Activated CD8-positive, alpha-beta memory T cell treated with anti-CD3 and anti-CD28 coated beads, Interleukin-2, amount 50 U/mL, for 24 hours (primary cell): ENCODE measurements around the gene PNPT1.

Experiments
- DNase-seq: peaks from one replicate; pipeline ENCODE4 v3.0.0-alpha.2; 2020; ENCODE audit errors: extremely low read depth

Gene PNPT1

DNA sequence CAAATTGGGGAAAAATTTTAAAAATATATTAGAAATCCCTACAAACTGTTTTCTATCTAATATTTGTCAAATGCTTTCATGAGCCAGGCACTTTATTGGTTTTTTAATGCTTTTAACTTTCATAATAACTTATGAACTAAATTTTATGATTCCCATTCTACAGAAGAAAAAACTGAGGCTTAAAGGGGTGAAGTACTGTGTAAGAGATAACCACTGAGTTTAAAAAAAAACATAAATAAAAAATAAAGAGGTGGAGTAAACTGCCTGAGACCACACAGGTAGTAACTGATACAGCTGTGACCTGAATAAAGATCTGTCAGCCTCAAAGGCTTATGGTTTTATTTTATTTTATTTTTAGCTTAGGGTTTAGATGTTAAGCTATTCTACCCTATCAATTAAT lies 24.7 kb downstream of the PNPT1 start:
- no peak for DNase-seq

DNA sequence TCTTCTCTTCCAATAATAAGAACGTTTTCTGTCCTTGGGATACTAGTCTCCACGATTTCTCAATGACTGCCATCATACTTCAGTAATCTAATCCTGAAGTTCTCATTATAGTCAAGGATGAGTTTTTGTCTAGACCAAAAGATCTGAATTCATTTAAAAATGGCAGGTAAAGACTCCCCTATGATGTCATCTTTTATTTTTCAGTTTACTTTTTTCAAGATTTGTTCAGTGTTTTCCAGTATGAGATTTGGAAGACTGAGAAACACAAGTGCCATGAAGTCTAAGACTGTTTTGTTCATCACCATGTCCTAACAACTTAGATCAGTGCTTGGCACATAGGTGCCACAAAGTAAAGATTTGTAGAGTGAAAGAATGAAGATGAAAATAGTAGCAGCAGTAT lies 40.4 kb downstream of the PNPT1 start:
- no peak for DNase-seq

DNA sequence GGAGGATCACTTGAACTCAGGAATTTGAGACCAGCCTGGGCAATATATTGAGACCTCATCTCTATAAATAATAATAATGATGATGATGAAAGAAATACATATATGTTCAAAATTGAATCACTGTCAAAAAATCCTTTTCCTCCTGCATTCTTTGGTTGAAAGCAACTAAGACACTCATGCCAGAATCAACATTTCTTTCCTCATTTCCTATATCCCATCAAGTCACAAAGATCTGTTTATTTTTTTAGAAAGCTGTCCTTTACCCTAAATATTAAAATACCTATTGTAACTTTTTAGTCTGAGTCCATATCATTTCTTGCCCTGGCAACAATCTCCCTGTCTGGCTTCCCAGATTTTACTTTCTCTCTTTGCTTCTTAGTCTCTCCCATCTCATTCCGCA lies 44.4 kb downstream of the PNPT1 start:
- DNase-seq = no peak

DNA sequence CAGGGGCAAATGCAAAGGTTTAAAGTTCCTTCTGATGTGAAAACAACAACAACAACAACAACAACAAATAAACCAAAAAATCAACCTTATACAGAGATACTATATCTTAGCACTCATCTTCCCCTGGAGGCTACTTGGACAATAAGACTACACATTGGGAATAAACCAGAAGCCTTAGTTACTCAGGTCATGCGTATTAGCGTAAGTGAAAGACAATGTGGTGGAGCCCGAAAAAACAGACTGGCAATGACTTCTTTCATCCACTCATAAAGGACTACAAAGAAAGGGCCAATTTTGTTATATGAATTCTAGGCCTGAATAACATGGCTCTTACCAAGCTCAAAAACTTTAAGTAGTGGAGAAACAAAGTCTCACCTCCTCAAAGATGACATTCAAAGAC lies 56.8 kb downstream of the PNPT1 start:
- no peak for DNase-seq

DNA sequence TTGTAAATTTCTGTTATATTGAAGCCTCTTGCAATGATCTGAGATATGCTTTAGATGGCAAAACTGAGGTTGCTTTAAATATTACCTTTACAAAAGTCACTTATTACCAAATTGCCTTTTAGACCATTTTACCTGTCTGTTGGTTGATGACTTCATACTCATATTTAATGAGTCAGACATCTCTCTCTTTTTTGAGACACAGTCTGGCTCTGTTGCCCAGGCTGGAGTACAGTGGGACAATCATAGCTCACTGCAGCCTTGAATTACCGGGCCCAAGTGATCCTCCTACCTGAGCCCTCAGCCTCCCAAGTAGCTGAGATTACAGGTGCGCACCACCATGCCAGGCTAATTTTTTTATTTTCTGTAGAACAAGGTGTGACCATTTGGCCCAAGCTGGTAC lies 64.7 kb downstream of the PNPT1 start:
- DNase-seq = no peak

DNA sequence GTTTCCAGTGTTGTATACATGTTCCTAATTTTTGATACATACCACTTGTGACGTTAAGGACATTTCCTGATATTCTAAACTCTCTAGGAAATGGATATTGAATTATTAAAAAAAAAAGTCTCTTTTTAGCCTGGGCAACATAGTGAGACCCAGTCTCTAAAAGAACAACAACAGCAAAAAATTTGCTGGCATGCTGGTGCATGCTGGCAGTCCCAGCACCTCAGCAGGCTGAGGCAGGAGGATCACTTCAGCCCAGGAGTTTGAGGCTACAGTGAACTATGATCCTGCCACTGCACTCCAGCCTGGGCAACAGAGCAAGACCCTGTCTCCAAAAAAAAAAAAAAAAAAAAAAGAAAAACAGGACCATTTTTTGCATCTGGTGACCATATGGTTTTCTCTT lies 65.7 kb downstream of the PNPT1 start:
- no peak for DNase-seq

DNA sequence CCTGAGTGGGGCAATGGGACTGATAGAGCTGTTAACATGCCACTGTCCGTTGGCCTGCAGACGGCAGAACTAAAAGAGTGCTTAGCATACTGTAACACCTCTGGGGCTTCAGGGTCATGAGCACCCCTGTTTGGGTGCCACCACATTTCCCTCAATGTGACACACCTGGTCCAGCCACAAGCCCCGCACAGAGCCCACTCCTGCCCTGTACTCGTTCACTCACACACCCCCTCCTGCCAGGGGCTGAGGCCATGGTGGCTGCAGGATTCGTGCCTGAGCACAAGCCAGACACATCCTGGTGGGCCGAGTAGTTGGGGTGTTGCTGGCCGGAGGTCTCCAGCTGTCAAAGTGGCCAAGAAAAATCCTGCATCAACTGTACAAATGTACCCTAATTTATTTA lies 71.8 kb downstream of the PNPT1 start:
- no peak for DNase-seq

DNA sequence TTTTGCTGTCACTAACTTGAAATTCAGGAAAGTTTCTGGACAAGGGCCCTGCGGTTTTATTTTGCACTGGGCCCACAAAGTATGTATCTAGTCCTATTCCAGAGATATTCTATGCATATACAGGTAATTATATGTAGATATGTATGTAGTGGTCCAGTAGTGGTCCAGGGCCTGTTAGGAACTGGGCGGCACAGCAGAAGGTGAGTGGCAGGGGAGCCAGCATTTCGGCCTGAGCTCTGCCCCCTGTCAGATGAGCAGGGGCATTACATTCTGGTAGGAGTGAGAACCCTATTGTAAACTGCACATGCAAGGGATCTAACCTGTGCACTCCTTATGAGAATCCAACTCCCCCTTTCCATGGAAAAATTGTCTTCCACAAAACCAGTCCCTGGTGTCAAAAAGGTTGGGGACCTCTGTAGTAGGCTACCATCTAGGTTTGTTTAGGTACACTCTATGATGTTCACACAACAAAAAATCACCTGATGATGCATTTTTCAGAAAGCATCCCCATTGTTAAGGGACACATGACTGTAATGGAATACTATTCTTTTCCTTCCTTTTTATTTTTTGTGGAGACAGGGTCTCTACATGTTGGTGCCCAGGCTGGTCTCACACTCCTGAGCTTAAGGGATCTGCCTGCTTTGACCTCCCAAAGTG lies 73.4 kb downstream of the PNPT1 start:
- no peak for DNase-seq

DNA sequence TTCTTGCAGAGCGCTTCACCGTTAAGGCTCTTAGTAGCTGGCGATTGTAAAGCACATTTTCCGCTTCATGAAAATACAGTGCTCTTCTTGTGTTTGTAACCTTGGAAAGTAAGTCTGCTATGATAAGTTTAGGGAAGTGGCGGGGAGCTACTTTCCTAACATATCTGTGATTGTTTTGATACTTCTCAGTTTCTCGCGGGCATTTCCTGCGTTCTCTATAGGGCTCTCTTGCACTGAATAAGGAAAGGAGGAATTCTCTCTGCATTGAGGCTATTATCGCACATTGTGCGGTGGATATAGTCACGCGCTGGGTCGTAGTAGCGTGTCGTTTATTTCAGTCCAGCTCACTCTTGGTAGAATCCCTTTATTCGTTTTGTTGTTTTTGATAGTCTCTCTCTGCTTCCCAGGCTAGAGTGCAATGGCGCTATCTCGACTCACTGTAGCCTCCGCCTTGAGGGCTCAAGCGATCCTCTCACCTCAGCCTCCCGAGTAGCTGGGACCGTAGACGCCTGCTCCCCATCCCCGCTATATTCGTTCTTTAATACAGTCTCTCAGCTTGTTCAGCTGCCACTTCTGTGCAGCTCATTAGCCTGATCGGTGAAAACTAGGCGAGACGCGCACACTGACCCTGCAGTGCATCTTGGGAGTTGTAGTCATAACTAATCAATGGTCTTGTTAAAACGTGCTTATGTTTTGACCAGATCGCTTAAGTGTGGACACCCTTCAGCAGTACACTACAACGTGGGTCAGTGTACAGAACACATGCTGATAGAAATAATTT lies 75.2 kb downstream of the PNPT1 start:
- DNase-seq = no peak

DNA sequence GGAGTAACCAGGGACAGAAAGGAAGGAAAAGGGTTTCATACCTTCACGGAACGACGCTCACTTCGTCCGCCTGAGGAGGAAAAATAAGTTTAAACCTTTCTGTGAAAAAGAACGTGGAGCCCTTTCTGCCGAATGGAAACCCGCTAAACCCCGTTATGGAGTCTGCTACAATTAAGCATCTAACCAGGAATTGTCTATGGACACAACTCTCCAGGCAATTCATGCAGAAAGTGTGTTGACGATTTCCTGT lies 75.7 kb downstream of the PNPT1 start:
- no peak for DNase-seq

DNA sequence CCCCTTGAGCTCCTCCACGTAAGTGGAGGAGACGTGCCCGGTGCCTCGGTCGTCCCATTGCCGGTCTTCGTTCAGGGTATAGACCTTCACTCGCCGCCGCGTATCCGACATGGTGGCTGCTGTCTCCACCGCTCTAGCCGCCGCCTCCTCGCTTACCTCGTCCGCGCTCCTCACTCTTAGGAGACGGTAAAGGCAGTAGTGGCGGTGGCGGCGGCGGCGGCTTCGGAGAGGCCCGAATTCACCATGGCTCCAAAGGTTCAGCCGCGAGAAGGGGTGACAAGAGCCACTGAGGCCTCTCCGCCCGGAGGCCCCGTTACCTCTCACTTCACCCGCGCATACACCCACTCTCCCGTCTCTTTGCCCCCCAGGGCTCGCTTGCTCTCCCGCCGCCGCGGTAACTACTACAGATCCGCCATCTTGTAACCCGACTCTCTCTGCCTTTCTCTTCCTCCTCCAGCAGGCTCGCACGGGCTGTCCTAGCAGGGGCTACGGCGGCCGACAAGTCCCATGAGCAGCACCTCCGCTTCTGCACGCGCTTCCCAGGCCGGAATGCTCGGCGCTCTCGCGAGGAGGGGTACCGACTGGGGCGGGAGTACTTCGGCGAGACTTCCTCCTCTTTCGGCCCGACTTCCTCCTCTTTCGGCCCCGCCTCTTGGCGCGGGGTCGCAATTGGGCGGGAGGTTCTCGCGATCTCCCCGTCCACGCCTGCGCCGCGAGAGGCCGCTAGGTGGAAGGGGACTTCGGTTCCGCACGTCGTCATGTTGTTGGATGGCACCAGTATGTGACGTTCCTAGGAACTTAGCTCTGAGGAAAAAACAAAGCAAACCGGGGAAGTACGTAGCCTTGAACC lies 76.2 kb downstream of the PNPT1 start, which contains the start of gene PPP4R3B:
PPP4R3B (minus strand) TSS at position 448 of the 850 bp plus-strand sequence; CDS start at position 111, 337 bp downstream.
- peak; percentile 90 for DNase-seq

DNA sequence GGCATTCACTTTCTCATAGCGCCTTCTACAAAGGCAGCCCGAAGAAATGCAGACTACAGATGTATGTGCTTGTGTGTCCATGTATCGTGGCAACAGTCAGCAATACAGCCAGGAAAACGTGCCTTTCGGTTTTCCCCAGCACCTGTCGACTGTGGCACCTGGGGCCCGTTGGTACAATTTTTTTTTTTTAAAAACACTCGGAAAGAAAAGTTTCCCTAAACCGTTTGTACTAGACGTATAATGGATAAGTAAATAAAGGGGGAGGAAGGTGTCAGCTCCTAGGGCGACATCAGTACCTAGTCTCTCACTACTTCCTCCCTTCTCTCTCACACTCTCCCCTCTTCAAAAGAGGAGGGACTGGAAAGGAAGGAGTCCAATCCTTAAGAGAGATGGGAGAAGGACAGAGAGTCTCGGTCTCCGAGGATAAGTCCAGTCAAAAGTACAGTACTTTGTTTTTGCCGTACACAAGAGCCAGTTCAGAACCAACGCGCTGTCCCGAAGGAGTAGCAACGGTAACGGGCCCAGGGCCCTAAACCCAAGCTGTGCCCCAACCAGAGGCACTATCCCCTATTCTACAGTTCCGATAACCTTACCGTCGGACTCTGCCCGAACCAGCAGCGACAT lies 77.0 kb downstream of the PNPT1 start:
- no peak for DNase-seq

DNA sequence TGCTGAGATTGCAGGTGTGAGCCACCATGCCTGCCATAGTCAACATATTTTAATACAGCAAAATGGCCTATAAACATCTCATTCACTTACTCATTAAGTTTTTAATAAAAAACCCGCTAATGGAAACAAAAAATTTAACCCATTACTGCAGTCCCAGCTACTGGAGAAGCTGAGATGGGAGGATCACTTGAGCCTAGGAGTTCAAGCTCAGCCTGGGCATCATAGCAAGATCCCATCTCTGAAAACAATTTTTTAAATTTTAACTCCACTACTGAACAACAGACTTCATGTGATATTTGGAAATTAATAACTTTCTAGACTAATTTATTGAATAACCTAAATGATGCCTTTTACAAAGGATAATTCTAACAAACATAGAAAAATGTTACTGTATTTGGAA lies 81.6 kb downstream of the PNPT1 start:
- no peak for DNase-seq

DNA sequence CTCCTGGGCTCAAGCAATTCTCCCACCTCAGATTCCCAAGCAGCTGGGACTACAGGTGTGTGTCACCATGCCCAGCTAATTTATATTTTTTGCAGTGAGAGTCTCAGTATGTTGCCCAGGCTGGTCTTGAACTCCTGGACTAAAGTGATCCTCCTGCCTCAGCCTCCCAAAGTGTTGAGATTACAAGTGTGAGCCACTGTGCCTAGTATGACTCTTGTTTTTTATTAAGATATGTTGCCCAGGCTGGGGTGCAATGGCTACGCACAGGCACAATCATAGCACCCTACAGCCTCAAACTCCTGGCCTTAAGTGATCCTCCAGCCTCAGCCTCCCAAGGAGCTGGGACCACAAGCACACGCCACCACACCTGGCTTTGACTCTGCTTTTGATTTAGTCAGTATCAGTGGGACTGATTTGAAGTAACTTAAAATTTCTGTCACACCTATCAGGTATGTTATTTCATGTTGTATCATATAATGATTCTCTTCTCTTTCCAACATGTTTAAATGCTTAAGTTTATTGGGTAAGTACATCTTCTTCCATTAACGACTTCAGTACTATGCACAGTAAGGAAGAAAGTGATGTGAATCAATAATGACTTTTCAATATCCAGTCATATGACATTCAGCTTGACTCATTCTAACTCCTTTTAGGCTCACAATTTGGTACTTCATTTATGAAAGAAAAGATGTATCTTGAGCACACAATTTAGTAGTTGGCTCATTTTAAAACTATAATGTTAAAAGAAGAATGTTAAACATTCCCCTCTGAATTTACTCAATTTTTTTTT lies 82.5 kb downstream of the PNPT1 start:
- no peak for DNase-seq

DNA sequence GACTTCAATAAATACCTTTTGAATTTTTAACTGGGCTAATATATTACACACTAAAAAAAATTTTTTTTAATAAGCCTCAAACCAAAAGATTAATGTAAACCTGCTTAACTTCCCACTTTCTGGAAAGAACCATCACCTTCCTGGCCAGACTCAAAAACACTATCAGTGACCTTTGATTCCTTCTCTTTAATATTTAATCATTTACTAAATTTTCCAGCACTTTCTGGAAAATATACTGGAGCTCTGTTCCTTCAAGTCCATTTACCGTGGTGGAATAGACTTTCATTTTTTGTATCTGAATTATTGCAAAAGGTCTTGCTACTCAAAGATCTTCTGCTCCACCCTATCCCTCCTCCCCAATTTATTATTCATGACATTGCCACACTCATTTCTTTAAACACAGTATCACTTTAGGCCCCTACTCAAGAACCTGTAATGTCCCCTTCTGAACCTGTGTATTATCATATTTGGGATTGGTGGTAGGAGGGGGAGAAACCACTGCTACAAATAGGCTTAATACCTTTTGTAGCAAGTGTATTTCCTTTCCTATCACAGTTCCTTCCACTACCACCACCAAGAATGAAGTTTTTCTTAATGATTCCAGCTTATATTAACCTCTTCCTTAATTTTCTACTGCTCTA lies 83.6 kb downstream of the PNPT1 start:
- no peak for DNase-seq

DNA sequence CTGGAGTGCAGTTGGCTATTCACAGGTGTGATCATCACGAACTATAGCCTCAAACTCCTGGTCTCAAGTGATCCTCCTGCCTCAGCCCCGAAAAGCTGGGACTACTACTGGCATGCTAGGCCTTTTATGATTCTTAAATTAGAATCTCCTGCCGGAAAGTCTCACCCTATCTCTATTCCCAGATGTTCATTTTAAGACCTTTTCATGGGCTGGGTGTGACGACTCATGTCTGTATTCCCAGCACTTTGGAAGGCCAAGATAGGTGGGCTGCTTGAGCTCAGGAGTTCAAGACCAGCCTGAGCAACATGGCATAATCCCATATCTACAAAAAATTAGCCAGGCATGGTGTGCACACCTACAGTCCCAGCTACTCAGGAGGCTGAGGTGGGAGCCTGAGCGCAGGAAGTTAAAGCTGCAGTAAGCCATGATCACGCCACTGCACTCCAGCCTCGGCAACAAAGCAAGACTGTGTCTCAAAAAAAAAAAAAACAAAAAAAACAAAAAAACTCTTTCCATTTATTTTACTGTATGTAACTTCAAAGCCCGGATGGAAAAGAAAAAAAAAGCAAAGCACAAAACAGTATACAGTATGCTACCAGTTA lies 84.3 kb downstream of the PNPT1 start:
- no peak for DNase-seq

DNA sequence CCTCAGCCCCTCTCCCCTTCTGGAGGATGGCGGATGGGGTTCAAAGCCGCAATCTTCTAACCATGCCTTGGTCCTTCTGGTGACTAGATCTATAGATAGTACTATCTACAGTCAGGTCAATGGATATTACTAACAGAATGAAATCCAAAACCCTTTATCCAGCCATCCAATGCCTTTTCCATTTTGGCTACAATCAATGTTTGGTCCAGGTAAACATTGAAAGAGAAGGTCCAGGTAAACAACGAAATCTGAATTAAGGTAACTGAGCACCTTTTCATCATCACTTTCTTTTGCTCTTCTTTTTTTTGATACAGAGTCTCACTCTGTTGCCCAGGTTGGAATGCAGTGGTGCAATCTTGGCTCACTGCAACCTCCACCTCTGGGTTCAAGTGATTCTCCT lies 85.9 kb downstream of the PNPT1 start:
- no peak for DNase-seq

DNA sequence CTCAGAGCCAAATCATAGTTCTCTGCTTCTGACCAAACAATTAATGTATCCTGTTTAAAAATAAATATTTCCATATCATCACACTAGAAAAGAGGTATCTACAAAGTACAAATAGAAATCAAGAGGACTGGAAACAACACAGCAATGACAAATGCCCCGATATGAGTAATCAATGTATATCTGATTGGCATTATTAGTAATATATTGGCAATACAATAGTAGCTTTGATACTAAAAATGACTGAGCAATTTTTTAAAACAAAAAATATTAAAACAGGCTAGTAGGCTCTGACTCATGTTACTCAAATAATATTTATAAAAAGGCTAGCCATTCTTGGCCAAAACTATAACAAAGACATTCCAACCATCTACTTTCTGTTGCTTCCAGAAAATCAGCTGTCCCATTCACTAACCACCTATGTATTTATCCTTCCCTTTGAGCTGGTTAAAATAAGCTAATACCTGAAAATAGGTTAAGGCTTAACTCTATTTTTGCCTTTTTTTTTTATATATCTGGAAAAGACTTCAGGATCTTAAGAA lies 89.5 kb downstream of the PNPT1 start:
- DNase-seq = no peak

DNA sequence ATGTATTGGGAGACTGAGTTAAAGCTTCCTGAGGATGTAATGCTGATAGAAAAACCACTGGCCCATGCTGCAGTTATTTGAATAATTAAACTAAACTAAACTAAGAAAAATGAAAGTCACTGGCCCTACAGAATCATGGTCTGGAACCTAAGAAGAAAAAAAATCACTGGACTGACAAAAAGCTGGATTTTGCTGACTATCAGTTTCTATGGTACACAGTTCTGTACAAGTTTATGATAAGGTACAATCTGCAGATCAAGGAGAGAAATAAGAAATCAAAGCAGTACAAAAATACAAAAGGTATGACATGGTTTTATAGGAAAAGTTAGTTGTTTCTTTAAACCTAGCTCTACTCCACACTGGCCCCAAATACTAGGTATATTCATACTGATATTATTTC lies 91.8 kb downstream of the PNPT1 start:
- DNase-seq = no peak

DNA sequence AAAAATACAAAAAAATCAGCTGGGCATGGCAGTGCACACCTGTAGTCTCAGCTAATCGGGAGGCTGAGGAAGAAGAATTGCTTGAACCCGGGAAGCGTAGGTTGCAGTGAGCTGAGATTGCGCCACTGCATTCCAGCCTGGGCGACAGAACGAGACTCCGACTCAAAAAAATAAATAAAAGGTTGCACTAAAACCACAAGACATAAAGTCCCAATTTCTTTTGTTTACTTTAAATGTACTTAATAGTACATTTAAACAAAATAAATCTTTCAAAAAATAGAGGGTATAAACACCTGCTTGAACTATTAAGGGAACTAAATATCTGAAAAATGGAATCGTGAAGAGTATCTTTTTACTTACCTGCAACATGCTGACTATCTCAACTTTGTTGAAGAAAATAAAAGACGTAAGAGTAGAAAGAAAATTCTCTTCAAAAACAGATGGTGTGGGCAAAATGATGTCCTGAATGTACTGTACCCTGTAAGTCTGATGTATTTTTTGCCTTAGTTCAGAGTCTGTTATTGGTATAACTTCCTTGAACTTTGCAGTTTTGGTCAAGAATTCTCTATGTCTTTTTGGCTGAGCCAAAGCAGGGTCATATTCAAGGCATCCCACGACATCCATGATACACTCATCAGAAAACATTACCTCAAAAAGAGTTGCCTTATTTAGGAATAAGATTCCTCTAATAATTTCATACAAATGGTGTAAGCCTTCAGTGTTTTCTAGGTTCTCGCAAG lies 95.4 kb downstream of the PNPT1 start:
- no peak for DNase-seq
